H1 (cell line): Measurements from ENCODE around the gene CADM2. TPM values are rescaled to one million over a fixed set of nuclear protein-coding genes. Genes with fewer than 3 reads are reported as not detected.

Source experiments
- CTCF ChIP-seq, 3 experiments: IDR thresholded peaks; 1 replicate in 2 of 3; 2 replicates in 1 of 3; pipeline versions ENCODE4 v1.5.1 to v1.6.1; 2011; ENCODE audit warnings: low read length in 3 of 3, mild to moderate bottlenecking in 3 of 3, inconsistent platforms in 2 of 3, low read depth in 1 of 3, moderate library complexity in 1 of 3; ENCODE audit not compliant: insufficient read depth in 1 of 3; ENCODE audit errors: control extremely low read depth in 1 of 3
- KDM5A ChIP-seq: fragments of 200-600 bp; IDR thresholded peaks from 2 replicates; pipeline ENCODE4 v1.7.1; 2012; ENCODE audit warnings: mild to moderate bottlenecking, low read length, inconsistent platforms, mixed read lengths
- polyA plus RNA-seq, 7 experiments: library from polyadenylated mRNA; depleted of rRNA in 3 of 7; stranded (reverse) in 5 of 7; unstranded in 2 of 7; fragments of >200 nt in 5 of 7; fragments of 200-250 nt in 2 of 7; gene quantifications; 1 replicate in 5 of 7; 2 replicates in 1 of 7; 4 replicates in 1 of 7; pipeline versions ENCODE4 v1.2.1 to v1.2.3, GENCODE V29; 2011 to 2013; ENCODE audit warnings: missing spikeins in 2 of 7, mixed read lengths in 2 of 7
- total RNA-seq: library from RNA; stranded (reverse); fragmentation: NEBNext Ultra II Directional; extraction: Animal tissue kit (Norgen Biotek cat#: 25700); gene quantifications from 2 replicates; pipeline ENCODE4 v1.2.1, GENCODE V29; 2021

Gene CADM2
- total and polyA plus RNA-seq, 2 of the 8 experiments (the other 6 are each of a cell fraction or from before 2014, with no cell fraction given), result 14.9 to 20.9 TPM

GRCh38 chr3:85592256-85592655, 633.5 kb downstream of the CADM2 start (continued):
- TF ChIP-seq KDM5A (no peak), CTCF (IDR thresholded peaks at IDR 0.05; ENCODE audit: control extremely low read depth in 1 of 3, insufficient read depth in 1 of 3, low read depth in 1 of 3, low read length in 3 of 3) (no peak)
